ENCODE measurements around the gene NCSTN.

The NCSTN gene

GRCh38 chr1:160352555-160352954 lies 9.4 kb downstream of the NCSTN start:
- no peak for DNase-seq

DNA sequence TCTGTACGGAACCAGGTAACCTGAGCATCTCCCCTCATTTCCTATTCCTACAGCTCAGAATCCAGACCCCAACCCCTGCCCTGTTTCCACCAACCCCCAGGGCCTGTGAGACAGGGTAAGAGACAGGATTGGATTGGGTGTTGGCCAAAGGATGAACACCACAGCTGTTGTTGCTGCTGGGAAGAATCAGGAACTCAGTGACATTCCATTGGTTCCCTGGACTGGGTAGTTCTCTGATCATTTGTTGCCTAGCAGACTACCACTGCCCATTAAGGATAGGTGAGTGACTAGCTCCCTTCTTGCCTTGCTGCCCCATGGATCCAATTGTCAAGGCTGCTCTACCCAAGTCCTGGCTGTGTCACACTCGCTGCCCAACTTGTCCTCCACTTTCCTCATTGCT lies 10.0 kb downstream of the NCSTN start:
- no peak for DNase-seq

DNA sequence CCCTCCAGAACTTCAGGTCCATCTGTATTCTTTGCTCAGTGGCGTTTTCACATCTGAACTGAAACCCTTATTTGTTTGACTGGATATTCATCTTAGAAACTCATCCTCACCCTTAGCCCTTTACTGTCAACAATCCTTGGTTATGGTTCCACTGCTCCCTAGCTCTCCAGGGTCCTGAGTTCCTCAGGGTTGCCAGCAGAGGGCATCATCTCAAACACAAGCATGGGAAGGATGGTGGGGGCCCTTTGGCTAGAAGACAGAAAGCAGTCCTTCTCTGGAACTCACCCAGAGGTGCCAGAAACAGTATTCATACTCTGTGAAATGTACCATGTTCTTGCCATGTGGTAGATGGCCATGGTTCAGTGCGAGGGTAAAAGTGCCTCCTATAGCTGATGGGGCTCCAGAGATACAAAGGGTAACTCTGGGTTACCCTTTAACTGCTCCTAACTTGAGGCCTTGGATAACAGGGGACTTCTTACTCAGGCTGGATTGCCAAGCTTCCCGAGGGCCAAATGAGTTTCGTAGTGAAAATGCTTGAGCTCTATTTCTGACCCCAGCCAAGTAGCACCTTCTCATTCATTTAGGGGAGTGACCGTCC lies 11.3 kb downstream of the NCSTN start:
- DNase-seq, result no peak

GRCh38 chr1:160357286-160358002 lies 14.3 kb downstream of the NCSTN start:
- DNase-seq, result peak in 1 of 2 donors; percentile 55

GRCh38 chr1:160358073-160358472 lies 14.9 kb downstream of the NCSTN start:
- no peak for DNase-seq

GRCh38 chr1:160359559-160360226 lies 16.5 kb downstream of the NCSTN start:
- no peak for DNase-seq

DNA sequence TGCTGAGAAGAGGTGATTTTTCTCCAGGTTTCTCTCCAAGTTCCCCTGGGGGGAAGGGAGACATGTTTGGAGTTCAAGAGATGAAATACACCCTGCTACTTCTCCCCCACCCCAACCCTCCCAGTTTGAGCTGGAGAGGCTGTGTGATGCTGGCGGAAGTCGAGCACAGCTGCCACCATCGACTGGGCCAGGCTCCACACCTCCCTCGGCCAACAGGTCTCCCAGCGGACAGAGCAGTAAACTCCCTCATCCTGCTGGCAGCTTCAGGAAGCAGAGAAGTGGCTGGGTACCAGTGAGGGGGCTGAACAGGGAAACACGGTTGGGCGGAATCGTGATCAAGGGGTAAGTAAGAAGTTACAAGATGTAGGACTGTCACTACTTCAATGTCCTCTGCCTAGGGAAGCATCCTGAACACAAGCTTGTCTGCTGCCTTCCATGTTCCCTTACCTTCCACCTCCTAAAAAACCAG lies 17.1 kb downstream of the NCSTN start:
- no peak for DNase-seq

GRCh38 chr1:160361199-160361598 lies 18.0 kb downstream of the NCSTN start:
- no peak for DNase-seq

DNA sequence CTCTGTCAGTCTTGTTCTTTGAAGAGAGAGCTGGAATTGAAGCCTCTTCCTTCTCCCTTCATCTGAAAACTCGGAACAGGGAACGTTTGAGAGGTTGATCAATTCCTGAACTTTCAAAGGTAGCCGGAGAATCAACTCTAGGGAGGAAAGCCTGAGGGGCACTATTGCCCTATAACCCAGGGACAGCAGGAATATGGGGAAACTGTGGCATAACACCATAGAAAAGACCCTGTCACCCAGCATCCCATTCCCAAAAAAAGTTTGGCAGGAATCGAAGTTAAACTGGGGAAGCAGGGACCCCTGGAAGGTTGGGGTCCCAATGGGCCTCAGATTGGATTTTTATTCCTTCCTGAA lies 18.6 kb downstream of the NCSTN start:
- no peak for DNase-seq

DNA sequence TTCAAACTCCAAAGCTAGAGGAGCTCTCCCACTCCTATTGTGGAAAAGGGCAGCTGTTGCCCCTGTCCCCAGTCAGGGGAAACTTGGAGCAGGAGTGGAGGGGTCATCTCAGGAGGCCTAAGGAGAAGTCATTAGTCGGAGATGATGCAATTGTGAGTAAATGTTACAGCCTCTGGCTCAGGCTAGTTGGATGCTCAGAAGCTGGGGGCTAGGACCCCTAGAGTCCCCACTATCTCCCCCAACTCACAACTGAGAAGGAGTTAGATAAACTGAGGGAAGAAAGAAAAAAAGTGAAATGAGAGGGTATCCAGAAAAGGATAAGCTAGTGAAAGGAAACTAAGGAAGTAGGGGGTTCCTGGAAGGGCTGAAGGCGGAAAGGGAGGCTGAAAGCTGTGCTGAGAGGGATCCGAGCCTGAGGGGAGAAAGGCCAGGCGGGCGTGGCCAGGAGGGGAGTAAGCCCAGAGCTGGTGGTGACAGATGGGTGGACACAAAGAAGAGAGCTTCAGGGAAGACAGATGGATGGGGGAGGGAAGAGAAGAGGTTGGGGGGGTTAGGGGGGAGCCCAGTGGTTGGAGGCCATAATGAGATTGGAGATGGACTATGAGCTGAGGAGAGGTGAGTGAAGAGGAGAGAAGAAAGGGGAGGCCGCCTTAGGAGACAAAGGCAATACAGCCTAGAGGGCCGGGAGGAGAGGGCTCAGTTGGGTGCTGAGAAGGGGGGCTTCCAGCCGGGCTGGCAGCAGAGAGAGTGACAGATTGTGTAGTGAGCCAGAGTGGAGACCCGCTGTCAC lies 19.2 kb downstream of the NCSTN start:
- DNase-seq, result no peak

- no peak for DNase-seq
Measured at GRCh38 chr1:160363010-160363409, 19.8 kb downstream of the NCSTN start.

DNA sequence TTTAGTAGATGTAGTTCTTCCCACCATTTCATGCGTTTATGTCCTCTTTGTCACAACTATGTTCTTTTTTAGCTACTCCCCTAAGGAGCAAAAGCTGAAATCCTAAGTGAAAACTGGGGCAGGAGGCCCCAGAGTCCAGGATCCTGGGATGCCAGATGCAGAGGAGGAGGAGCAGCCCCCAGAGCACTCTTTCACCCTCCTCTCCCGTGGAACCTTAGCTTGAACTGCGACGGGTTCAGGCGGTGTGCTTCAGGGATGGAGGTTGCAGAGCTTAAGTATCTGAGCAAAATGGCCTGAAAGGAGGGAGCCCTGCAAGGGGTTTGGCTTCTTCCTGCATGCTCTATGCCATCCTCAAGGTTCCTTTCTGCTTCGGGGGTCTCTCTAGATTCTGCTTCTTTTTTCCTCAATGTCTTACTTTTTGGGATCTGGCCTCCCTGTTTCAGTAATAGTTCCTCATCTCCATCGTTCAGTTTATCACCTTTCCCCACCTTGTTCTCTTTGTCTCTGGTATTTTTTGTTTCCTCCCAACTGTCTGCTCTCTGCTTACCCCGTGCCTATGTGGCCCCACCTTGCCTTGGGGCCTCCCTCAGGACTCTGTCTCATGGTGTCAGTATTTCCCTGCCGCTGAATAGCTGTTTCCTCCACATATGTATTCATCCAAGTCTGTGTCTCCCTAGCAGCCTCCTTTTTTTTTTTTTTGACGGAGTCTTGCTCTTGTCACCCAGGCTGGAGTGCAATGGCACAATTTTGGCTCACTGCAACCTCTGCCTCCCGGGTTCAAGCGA lies 21.0 kb downstream of the NCSTN start:
- DNase-seq, result no peak

DNA sequence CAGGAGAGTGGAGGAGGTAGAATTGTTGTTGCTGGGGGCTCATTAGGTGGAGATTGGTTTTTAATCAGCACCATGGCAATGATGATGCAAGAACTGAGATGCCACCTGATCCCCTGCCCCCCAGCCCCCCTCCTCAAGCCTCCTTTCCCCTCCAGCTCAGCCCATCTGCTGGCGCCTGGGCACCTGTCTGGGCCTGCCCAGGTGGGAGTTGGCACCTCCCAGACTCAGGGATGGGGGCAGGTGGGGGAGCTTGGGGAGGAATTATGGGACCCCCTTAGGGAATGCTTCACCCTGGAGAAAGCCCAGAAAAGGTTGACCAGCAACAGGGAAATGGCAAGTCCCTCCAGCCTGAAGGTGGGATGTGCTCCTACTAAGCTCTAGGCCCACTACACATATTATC lies 22.1 kb downstream of the NCSTN start:
- DNase-seq, result no peak

GRCh38 chr1:160366731-160367515 lies 23.7 kb downstream of the NCSTN start, which contains the start of gene NHLH1:
NHLH1 (plus strand) TSS chr1:160367071; CDS start chr1:160370732, 3,661 bp downstream.
- no peak for DNase-seq

DNA sequence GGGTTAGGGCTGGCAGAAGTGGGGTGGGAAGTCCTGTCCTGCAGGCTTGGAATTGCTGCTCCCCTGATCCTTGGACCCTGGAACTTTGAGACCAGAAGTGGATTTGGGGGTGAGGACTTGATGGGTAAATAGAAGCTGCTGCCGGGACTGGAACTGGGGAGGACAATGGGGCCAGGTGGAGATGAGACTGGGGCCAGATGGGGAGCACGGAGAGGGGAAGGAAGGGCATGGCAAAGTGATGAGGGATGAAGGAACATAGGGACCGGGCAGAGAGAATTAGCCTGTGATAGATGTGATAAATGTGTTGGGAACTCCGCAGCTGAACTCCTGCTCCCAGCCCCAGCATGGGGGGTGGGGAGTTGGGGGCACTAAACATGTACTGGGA lies 24.3 kb downstream of the NCSTN start:
- DNase-seq, result no peak

DNA sequence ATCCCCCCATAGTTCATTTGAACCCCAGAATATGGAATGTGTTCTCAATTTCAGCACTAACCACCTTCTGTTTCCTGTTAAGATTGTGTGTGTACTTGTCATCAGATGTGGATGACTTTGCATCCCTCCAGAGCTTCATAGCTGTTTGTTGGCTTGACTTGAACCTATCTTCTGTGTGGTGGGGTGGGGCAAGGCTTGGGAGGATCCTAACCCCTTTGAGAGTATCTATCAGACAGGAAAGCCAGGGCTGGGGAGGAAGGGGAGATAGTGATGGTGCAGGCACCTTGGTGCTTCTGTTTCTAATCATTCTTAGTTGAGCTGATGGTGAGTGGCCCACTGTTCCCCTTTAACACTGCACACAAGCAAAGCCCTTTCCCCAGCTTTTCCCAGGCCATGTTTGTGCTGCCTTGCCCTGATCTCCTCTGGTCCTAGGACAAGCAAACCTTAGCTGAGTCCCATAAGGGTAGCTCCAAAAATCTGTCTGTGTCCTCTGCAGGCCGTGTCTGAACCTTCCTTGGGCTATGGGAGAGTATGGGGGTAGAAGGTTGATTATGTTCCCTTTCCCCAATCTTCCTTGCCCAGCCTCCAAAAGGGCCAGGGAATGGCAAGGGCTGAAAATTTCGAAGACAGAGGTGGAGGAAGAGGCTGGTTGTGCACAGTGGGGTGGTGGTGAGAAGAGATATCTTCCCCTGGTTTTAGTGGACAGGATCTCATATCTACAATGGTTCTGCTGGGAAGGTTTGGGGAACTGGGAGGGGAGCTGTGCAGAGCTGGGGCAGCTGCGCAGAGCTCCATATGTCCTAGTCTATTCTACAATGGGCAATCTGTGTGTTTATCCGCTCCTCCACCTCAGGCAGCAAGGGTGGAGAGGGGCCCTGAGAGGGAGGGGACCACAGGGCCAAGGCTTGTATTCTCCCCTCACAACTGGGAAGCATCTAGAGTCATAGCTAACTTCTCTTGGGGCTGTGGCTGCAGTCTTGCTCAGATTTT lies 25.0 kb downstream of the NCSTN start:
- no peak for DNase-seq

DNA sequence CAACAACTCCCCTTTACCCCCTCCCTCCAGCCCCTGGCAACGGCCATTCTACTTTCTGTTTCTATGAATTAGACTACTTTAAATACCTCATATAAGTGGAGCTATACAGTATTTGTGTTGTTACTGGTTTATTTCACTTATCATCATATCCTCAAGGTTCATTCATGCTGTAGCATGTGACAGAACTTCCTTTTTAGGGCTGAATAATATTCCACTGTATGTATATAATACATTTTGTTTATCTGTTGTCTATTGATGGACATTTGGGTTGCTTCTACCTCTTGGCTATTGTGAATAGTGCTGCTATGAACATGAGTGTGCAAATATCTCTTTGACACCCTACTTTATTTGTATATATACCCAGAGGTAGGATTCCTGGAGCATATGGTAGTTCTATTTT lies 25.9 kb downstream of the NCSTN start:
- DNase-seq, result no peak

DNA sequence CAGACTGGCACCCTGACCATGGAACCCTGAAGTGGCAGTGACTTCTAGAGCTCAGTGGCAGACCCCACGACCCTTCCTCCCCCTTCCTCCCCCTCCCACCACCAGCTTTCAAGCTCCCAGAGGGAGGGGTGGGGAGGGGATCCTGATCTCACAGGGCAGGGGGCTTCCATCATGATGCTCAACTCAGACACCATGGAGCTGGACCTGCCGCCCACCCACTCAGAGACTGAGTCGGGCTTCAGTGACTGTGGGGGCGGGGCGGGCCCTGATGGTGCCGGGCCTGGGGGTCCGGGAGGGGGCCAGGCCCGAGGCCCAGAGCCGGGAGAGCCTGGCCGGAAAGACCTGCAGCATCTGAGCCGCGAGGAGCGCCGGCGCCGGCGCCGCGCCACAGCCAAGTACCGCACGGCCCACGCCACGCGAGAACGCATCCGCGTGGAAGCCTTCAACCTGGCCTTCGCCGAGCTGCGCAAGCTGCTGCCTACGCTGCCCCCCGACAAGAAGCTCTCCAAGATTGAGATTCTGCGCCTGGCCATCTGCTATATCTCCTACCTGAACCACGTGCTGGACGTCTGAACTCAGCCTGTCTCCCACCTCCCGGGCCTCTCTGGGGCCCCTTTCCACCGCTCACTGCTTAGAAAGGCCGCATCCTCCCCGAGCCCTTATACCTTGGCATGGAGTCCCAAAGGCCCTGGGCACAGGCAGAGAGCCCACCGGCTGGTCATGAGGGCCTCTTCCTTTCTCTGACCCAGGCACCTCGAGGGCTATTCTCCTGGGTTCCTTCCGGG lies 27.6 kb downstream of the NCSTN start:
- DNase-seq, result no peak

DNA sequence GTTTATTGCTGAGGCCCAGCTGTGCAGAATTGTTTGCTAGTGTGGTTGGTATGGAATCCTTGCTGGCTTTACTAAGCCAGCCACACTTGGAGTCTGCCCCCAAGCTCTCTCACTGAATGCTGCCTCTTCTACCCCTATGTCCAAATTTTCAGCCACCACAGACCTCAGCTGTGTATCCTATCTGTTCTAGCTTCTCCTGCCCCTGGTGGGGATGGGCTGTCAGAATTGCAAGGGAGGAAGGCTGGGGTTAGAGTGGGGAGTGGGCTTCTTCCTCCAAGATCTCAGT lies 28.1 kb downstream of the NCSTN start:
- DNase-seq, result no peak

DNA sequence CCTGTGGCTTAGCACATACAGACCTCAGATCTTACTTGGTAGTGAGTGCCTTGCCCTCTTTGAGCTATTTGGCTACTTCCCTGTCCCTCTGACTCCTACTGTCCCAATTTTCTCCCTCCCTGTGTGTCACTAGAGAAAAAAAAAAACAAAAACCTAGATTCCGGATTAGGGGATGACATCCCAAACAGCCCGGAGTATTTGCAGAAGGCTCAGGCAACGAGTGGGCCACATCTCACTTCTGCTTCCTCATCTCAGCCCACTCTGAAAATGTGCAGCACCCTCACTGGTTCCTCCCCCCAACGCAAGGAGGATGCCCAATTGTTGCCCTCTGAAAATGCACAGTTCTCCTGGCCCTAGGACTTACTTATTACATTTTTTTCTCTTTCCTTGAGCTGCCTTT lies 28.6 kb downstream of the NCSTN start:
- peak; percentile 75 to 92 for DNase-seq
